Thyroid gland (tissue), 4 donors: ENCODE measurements around the gene RAB9B. TPM values are rescaled to one million over a fixed set of nuclear protein-coding genes. Genes with fewer than 3 reads are reported as not detected.
A peak's percentile ranks its signal among the peaks of the same experiment; 100 is the strongest.

Experiments
- DNase-seq, 2 donors: peaks; one replicate each; pipeline ENCODE4 v3.0.0-alpha.2; 2019
- H3K27ac ChIP-seq, 3 donors: fragments of 200-600 bp; sonication (generic); 1 replicate in 2 of 3; 2 replicates in 1 of 3; pipeline ENCODE4 v1.5.1; 2016 to 2019; ENCODE audit warnings: mild to moderate bottlenecking in 1 of 3, moderate library complexity in 1 of 3
- H3K27me3 ChIP-seq: fragments of 200-600 bp; sonication (generic); one replicate; pipeline ENCODE4 v1.5.1; 2019
- H3K36me3 ChIP-seq, 2 donors: fragments of 200-600 bp; sonication (generic); one replicate each; pipeline ENCODE4 v1.5.1; 2016 to 2019
- H3K4me1 ChIP-seq, 2 donors: fragments of 200-600 bp; sonication (generic); one replicate each; pipeline ENCODE4 v1.5.1; 2017 to 2019
- H3K4me3 ChIP-seq, 3 donors: fragments of 200-600 bp; sonication (generic); replicated peaks in 1 of 3; 1 replicate in 2 of 3; 2 replicates in 1 of 3; pipeline ENCODE4 v1.5.1; 2016; ENCODE audit warnings: mild to moderate bottlenecking in 1 of 3
- H3K9me3 ChIP-seq: fragments of 200-600 bp; sonication (generic); one replicate; pipeline ENCODE4 v1.5.1; 2017
- POLR2A ChIP-seq, 2 donors: fragments of 450-650 bp; IDR thresholded peaks; one replicate each; pipeline ENCODE4 v1.6.1; 2017; ENCODE audit warnings: antibody characterized with exemption in 2 of 2, mild to moderate bottlenecking in 2 of 2, moderate library complexity in 1 of 2
- WGBS, 2 donors: methylation state at CpG; one replicate each; pipeline ENCODE4 v1.1.5; 2017; 5-methylcytosine and 5-hydroxymethylcytosine counted together
- intact Hi-C: fragments of 100-400 bp; cut with DNase I; formaldehyde crosslinking; loops from one replicate; pipeline ENCODE4 v1.15.1; 2023
- total RNA-seq, 4 donors: library from RNA; depleted of rRNA; stranded (reverse); fragments of >200 nt; gene quantifications; one replicate each; pipeline ENCODE4 v1.2.3, GENCODE V29; 2016
- TF ChIP-seq, protein P1 (sequence below), 6 experiments: fragments of 200-600 bp in 3 of 6; fragments of 450-650 bp in 3 of 6; sonication (generic) in 3 of 6; IDR thresholded peaks; one replicate each; pipeline ENCODE4 v1.5.1; 2016 to 2019; ENCODE audit warnings: antibody characterized with exemption in 6 of 6, mild to moderate bottlenecking in 2 of 6, inconsistent platforms in 1 of 6, moderate library complexity in 1 of 6

The RAB9B gene
- total RNA-seq, 4 donors from 2014 or later: 1.9 to 4.1 (median 2.9) TPM

DNA sequence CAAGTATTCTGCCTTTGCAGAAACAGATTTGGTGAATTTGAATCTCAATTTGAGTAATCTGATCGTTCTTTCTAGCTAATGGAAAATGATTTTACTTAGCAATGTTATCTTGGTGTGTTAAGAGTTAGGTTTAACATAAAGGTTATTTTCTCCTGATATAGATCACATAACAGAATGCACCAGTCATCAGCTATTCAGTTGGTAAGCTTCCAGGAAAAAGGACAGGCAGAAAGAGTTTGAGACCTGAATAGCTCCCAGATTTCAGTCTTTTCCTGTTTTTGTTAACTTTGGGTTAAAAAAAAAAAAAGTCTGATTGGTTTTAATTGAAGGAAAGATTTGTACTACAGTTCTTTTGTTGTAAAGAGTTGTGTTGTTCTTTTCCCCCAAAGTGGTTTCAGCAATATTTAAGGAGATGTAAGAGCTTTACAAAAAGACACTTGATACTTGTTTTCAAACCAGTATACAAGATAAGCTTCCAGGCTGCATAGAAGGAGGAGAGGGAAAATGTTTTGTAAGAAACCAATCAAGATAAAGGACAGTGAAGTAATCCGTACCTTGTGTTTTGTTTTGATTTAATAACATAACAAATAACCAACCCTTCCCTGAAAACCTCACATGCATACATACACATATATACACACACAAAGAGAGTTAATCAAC lies 40.1 kb downstream of the RAB9B start:
- DNase-seq: no peak
- intact Hi-C loops: no loop called here
- H3K9me3 ChIP-seq: no peaks in the 10 kb centered on the region
- no peaks in the 10 kb centered on the region for H3K4me1 ChIP-seq
- H3K27ac ChIP-seq: no peak overlapping the region
- no peaks in the 10 kb centered on the region for H3K36me3 ChIP-seq
- 74 to 75% methylated on average over 2 of the region's 2 CpGs for WGBS, 2 donors
- no peaks in the 10 kb centered on the region for H3K27me3 ChIP-seq
- TF ChIP-seq POLR2A (IDR thresholded peaks at IDR 0.05): no peak
- TF ChIP-seq, protein P1, sequence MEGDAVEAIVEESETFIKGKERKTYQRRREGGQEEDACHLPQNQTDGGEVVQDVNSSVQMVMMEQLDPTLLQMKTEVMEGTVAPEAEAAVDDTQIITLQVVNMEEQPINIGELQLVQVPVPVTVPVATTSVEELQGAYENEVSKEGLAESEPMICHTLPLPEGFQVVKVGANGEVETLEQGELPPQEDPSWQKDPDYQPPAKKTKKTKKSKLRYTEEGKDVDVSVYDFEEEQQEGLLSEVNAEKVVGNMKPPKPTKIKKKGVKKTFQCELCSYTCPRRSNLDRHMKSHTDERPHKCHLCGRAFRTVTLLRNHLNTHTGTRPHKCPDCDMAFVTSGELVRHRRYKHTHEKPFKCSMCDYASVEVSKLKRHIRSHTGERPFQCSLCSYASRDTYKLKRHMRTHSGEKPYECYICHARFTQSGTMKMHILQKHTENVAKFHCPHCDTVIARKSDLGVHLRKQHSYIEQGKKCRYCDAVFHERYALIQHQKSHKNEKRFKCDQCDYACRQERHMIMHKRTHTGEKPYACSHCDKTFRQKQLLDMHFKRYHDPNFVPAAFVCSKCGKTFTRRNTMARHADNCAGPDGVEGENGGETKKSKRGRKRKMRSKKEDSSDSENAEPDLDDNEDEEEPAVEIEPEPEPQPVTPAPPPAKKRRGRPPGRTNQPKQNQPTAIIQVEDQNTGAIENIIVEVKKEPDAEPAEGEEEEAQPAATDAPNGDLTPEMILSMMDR (IDR thresholded peaks at IDR 0.05): no peak
- H3K4me3 ChIP-seq: no peak overlapping the region

GRCh38 chrX:103791228-103791627 lies 40.8 kb downstream of the RAB9B start:
- intact Hi-C loops: no loop called here
- Histone ChIP-seq H3K4me3 (no peak overlapping the region), H3K27me3 (no peaks in the 10 kb centered on the region), H3K4me1 (no peaks in the 10 kb centered on the region), H3K27ac (no peak overlapping the region), H3K9me3 (no peaks in the 10 kb centered on the region), H3K36me3 (no peaks in the 10 kb centered on the region)
- 95 to 100% methylated on average over 4 of the region's 4 CpGs for WGBS, 2 donors
- TF ChIP-seq, protein P1 (IDR thresholded peaks at IDR 0.05): no peak
- TF ChIP-seq POLR2A (IDR thresholded peaks at IDR 0.05): no peak
- DNase-seq: no peak

DNA sequence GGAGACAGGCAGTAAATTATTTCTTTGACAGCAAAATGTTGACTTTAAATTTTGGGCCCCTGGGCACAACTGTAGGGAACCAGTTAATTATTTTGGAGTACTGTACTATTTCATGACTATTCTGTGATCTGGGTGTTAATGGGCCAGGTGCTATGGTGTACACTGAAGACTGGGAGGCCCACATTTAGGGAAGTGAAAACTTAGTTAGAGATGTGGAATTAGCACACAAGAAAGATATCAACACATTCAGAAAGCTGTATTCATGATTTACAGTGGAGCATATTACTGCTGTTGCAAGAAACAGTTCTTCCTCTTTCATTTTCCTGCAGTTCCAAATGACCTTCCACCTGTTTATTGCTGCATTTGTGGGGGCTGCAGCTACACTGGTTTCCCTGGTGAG lies 43.1 kb downstream of the RAB9B start:
- no peaks in the 10 kb centered on the region for H3K36me3 ChIP-seq
- no peaks in the 10 kb centered on the region for H3K27me3 ChIP-seq
- no peak overlapping the region for H3K4me3 ChIP-seq
- DNase-seq: no peak
- TF ChIP-seq POLR2A (IDR thresholded peaks at IDR 0.05): no peak
- TF ChIP-seq, protein P1 (IDR thresholded peaks at IDR 0.05): no peak
- H3K4me1 ChIP-seq: no peaks in the 10 kb centered on the region
- intact Hi-C loops: no loop called here
- no peaks in the 10 kb centered on the region for H3K9me3 ChIP-seq
- H3K27ac ChIP-seq: no peak overlapping the region

- H3K4me3 ChIP-seq: no peak overlapping the region
- no peaks in the 10 kb centered on the region for H3K4me1 ChIP-seq
- peak in 1 of 2 donors; percentile 2 for DNase-seq
- H3K36me3 ChIP-seq: no peaks in the 10 kb centered on the region
- 43 to 78% methylated on average over 2 of the region's 2 CpGs for WGBS, 2 donors
- no peak overlapping the region for H3K27ac ChIP-seq
- no peaks in the 10 kb centered on the region for H3K9me3 ChIP-seq
- TF ChIP-seq POLR2A (IDR thresholded peaks at IDR 0.05): no peak
- H3K27me3 ChIP-seq: no peaks in the 10 kb centered on the region
- intact Hi-C loops: no loop called here
Measured at GRCh38 chrX:103783971-103784370, 48.1 kb downstream of the RAB9B start.

- no peak overlapping the region for H3K27ac ChIP-seq
Measured at GRCh38 chrX:103783196-103783595, 48.9 kb downstream of the RAB9B start.

More at GRCh38 chrX:103783196-103783595, 48.9 kb downstream of the RAB9B start:
- H3K4me1 ChIP-seq: no peaks in the 10 kb centered on the region
- 62 to 64% methylated on average over 3 of the region's 3 CpGs for WGBS, 2 donors
- DNase-seq: no peak
- intact Hi-C loops: no loop called here
- H3K9me3 ChIP-seq: no peaks in the 10 kb centered on the region
- no peak for TF ChIP-seq POLR2A (IDR thresholded peaks at IDR 0.05)
- TF ChIP-seq, protein P1 (IDR thresholded peaks at IDR 0.05): no peak
- no peak overlapping the region for H3K4me3 ChIP-seq
- H3K36me3 ChIP-seq: no peaks in the 10 kb centered on the region
- no peaks in the 10 kb centered on the region for H3K27me3 ChIP-seq
